ENCODE results near the gene PHF10. TPM values are rescaled to one million over a fixed set of nuclear protein-coding genes. Genes with fewer than 3 reads are reported as not detected.

PHF10 gene
- total and polyA plus RNA-seq, 12 donors: 36.6 to 121 (median 71.8) TPM

- no peak for DNase-seq
- no peaks in the 10 kb centered on the region for H3K9me3 ChIP-seq (replicated peaks in 1 of 3)
- no peak overlapping the region for H3K4me3 ChIP-seq
- no peak overlapping the region for H3K27ac ChIP-seq
- no peaks in the 10 kb centered on the region for H3K4me1 ChIP-seq (replicated peaks in 1 of 2)
- no peak for TF ChIP-seq POLR2A (IDR thresholded peaks at IDR 0.05)
- no peak for TF ChIP-seq CTCF (IDR thresholded peaks at IDR 0.05)
- 91 to 95% (median 94%) methylated on average over 15 to 26 of the region's 26 CpGs for WGBS, 4 donors
- no peaks in the 10 kb centered on the region for H3K36me3 ChIP-seq (replicated peaks in 1 of 2)
- H3K27me3 ChIP-seq: no peaks in the 10 kb centered on the region
- intact Hi-C loops (cut with DNase I): no loop called here
These were observed 63.4 kb downstream of the PHF10 start for GRCh38 chr6:169660751-169661390.

DNA sequence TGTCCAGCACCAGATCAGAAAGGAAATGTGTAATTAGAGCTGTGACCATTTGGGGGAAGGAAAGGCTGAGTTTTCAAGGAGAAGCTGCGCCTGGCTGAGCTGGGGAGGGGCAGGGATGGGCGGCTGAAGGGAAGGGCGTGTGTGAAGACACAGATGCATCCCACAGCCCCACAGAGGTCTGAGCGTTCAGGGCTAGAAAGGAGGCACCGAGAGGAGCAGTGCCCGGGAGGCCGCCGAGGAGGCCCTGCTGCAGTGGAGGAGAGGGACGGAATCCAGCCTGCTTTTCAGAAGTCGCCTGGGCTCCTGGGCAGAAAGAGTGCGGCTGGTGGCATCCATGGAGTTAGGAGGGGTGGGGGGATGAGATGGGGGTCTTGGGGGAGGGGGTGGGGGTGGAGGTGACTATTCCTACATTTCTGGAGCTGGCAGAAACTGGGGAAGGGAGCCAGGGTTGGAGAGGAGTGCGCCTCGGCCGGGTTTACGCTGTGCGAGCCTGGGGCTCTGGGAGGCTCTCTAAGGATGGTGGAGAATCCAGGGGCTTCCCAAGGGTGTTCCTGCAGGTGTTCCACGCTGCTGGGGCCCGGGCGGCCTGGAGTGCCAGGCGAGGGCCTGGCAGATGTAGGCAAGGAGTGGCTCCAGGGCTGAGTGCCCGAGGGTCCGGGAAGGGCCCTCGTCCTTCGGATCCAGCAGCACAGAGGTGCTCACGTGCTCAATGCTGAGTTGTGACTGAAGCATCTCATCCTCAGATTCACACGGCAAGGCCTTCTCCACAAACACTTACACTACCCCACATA lies 64.3 kb downstream of the PHF10 start:
- TF ChIP-seq CTCF (IDR thresholded peaks at IDR 0.05): no peak
- no peak for TF ChIP-seq POLR2A (IDR thresholded peaks at IDR 0.05)
- 87 to 98% (median 95%) methylated on average over 16 to 26 of the region's 26 CpGs for WGBS, 4 donors

GRCh38 chr6:169657284-169657610 lies 67.1 kb downstream of the PHF10 start:
- Histone ChIP-seq H3K27me3 (no peaks in the 10 kb centered on the region), H3K9me3 (replicated peaks in 1 of 3) (no peaks in the 10 kb centered on the region), H3K27ac (no peak overlapping the region), H3K4me1 (replicated peaks in 1 of 2) (no peaks in the 10 kb centered on the region), H3K36me3 (replicated peaks in 1 of 2) (no peaks in the 10 kb centered on the region), H3K4me3 (no peak overlapping the region)
- intact Hi-C loops (cut with DNase I): no loop called here
- 83 to 93% (median 89%) methylated on average over 13 of the region's 13 CpGs for WGBS, 4 donors
- TF ChIP-seq CTCF (IDR thresholded peaks at IDR 0.05) (no peak), POLR2A (IDR thresholded peaks at IDR 0.05) (no peak)
- DNase-seq: no peak

More for the DNA sequence above, 64.3 kb downstream of the PHF10 start:
- no peaks in the 10 kb centered on the region for H3K27me3 ChIP-seq
- H3K27ac ChIP-seq: no peak overlapping the region
- intact Hi-C loops (cut with DNase I): no loop called here
- no peak overlapping the region for H3K4me3 ChIP-seq
- H3K36me3 ChIP-seq (replicated peaks in 1 of 2): no peaks in the 10 kb centered on the region
- no peaks in the 10 kb centered on the region for H3K9me3 ChIP-seq (replicated peaks in 1 of 3)
- no peaks in the 10 kb centered on the region for H3K4me1 ChIP-seq (replicated peaks in 1 of 2)
- DNase-seq: no peak

GRCh38 chr6:169656546-169657283 lies 67.6 kb downstream of the PHF10 start:
- no peak for TF ChIP-seq POLR2A (IDR thresholded peaks at IDR 0.05)
- TF ChIP-seq CTCF (IDR thresholded peaks at IDR 0.05): no peak
- intact Hi-C loops (cut with DNase I): no loop called here
- DNase-seq: no peak

More at GRCh38 chr6:169656546-169657283, 67.6 kb downstream of the PHF10 start:
- 91 to 96% (median 95%) methylated on average over 21 to 23 of the region's 23 CpGs for WGBS, 4 donors
- Histone ChIP-seq H3K4me1 (replicated peaks in 1 of 2) (no peaks in the 10 kb centered on the region), H3K27me3 (no peaks in the 10 kb centered on the region), H3K27ac (no peak overlapping the region), H3K9me3 (replicated peaks in 1 of 3) (no peaks in the 10 kb centered on the region), H3K4me3 (no peak overlapping the region), H3K36me3 (replicated peaks in 1 of 2) (no peaks in the 10 kb centered on the region)
